Measurements from ENCODE around the gene CPSF4L.

- TF ChIP-seq, protein P1, sequence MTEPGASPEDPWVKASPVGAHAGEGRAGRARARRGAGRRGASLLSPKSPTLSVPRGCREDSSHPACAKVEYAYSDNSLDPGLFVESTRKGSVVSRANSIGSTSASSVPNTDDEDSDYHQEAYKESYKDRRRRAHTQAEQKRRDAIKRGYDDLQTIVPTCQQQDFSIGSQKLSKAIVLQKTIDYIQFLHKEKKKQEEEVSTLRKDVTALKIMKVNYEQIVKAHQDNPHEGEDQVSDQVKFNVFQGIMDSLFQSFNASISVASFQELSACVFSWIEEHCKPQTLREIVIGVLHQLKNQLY (CRISPR knock-in tag; IDR thresholded peaks at IDR 0.05), result no peak
- no peak for TF ChIP-seq CTCF (IDR thresholded peaks at IDR 0.05)
- TF ChIP-seq TCF7 (CRISPR knock-in tag; IDR thresholded peaks at IDR 0.05; ENCODE audit: low read depth), result no peak
- no peak for TF ChIP-seq JUN (CRISPR knock-in tag; IDR thresholded peaks at IDR 0.05)
- no peak for TF ChIP-seq CREB1 (CRISPR knock-in tag; IDR thresholded peaks at IDR 0.05)
- no peak for TF ChIP-seq ZNF512 (CRISPR knock-in tag; IDR thresholded peaks at IDR 0.05; ENCODE audit: borderline replicate concordance)
- TF ChIP-seq NFYB (CRISPR knock-in tag; conservative IDR thresholded peaks at IDR 0.05; ENCODE audit: low read depth), result no peak
Measured at GRCh38 chr17:73198930-73199260, 62.8 kb downstream of the CPSF4L start.

Data from WTC11 (cell line).